Tibial nerve (tissue), 3 donors: ENCODE measurements around the gene MAPKAPK5.
"Not testable (repeated sequence)": the region's sequence is repeated elsewhere in the genome, so short reads cannot be mapped to it uniquely, and the experiment has no call there.

Experiments used
- EP300 ChIP-seq, 2 donors: sonication (generic); formaldehyde crosslinking; IDR thresholded peaks; one replicate each; pipeline ENCODE4 v1.6.1; 2017; ENCODE audit warnings: antibody characterized with exemption in 2 of 2, mild to moderate bottlenecking in 1 of 2
- POLR2A ChIP-seq, 2 donors: fragments of 450-650 bp; IDR thresholded peaks; one replicate each; pipeline ENCODE4 v1.6.1; 2017; ENCODE audit warnings: antibody characterized with exemption in 2 of 2, mild to moderate bottlenecking in 2 of 2, moderate library complexity in 2 of 2

DNA sequence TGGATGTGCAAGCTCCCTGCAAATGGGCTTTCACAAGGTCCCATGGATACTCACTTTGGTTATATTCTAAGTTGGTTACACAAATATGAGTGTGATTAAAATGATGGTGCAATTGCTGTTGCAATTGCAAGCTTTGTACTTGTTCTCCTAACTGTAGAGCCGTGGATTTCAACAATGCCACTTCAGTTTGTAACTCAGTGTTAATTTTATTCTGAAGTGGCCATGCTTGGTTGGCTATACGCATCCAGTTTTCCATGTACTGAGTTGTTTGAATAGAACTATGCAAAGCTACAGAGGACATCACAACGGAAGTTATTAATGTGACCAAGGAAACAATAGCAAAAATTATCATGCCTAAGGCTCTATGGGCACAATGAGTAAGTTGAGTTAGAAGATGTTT lies 25.1 kb upstream of the MAPKAPK5 start:
- TF ChIP-seq EP300, POLR2A (IDR thresholded peaks at IDR 0.05): not testable (repeated sequence)
